Measurements from ENCODE around the gene CCDC86.

DNA sequence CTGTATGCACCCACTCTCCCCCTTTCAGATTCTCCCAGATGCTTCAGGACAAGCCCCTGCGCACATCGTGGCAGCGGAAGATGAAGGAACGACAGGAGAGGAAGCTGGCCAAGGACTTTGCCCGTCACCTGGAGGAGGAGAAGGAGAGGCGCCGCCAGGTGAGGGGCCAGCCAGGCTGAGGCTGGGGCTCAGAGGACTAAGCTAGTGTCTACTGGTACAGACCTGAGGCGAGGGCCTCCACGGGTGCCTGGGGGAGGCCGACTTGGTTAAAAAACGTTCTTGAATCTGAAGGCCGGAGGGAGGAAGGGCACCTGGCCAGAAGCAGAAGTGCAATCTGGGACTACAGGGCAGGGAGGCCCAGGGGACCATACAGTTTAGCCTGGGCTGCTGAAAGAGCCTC lies 6.0 kb downstream of the CCDC86 start:
- TF ChIP-seq POLR2AphosphoS5 (IDR thresholded peaks at IDR 0.05; ENCODE audit: borderline replicate concordance, low read depth, low read length), result no peak
- TF ChIP-seq EZH2 (IDR thresholded peaks at IDR 0.05), result no peak
